AG04450 (cell line): ENCODE results near the gene ADAM12. TPM values are rescaled to one million over a fixed set of nuclear protein-coding genes. Genes with fewer than 3 reads are reported as not detected.

Source experiments
- CTCF ChIA-PET: fragments of 300-600, 350-600 bp; formaldehyde crosslinking; extraction: SDS; loops from one replicate; lab custom pipeline; 2022; ENCODE audit warnings: antibody characterized with exemption, inconsistent platforms; lab: Charles Lee
- POLR2A ChIA-PET: fragments of 350-600 bp; formaldehyde crosslinking; extraction: SDS; loops from one replicate; lab custom pipeline; 2021; ENCODE audit warnings: antibody characterized with exemption, inconsistent platforms; lab: Yijun Ruan, JAX
- DNase-seq: peaks from one replicate; pipeline ENCODE4 v3.0.0-alpha.2; 2011; ENCODE audit warnings: low read depth, low spot score
- H3K27ac ChIP-seq: one replicate; pipeline ENCODE4 v1.5.1; 2012; ENCODE audit warnings: low read depth, low read length, control low read depth
- H3K27me3 ChIP-seq: one replicate; pipeline ENCODE4 v1.6.0; 2012; ENCODE audit warnings: low read length; ENCODE audit not compliant: control insufficient read depth, insufficient read depth
- H3K4me3 ChIP-seq: 2 replicates; pipeline ENCODE4 v1.5.1; 2011; ENCODE audit warnings: mild to moderate bottlenecking, low read depth, low read length, control low read depth
- H3K9me3 ChIP-seq: 2 replicates; pipeline ENCODE4 v1.5.1; 2012; ENCODE audit warnings: low read length; ENCODE audit not compliant: control insufficient read depth, insufficient read depth
- CTCF ChIP-seq: IDR thresholded peaks from 2 replicates; pipeline ENCODE4 v1.5.1; 2011; ENCODE audit warnings: low read depth, low read length, control low read depth, inconsistent platforms
- polyA plus RNA-seq: library from polyadenylated mRNA; depleted of rRNA; stranded (reverse); fragments of >200 nt; gene quantifications from 2 replicates; pipeline ENCODE4 v1.2.3, GENCODE V29; 2011

Gene ADAM12
- polyA plus RNA-seq, 1 experiment: 8.0 TPM

- Histone ChIP-seq H3K9me3 (peaks cover 2% of the 10 kb centered on the region; the same call in 1 of the 2 replicates), H3K4me3 (no peak overlapping the region), H3K27ac (no peak overlapping the region), H3K27me3 (no peaks in the 10 kb centered on the region)
- POLR2A ChIA-PET: no interaction called here
- CTCF ChIA-PET: interaction anchor here (1.2 kb wide), 1 partner anchor 12 kb away, joined by 5 read pairs; no protein-coding TSS in a partner anchor
- no peak for TF ChIP-seq CTCF
- no peak for DNase-seq
Observed at GRCh38 chr10:126046831-126047230, 341.4 kb downstream of the ADAM12 start.

DNA sequence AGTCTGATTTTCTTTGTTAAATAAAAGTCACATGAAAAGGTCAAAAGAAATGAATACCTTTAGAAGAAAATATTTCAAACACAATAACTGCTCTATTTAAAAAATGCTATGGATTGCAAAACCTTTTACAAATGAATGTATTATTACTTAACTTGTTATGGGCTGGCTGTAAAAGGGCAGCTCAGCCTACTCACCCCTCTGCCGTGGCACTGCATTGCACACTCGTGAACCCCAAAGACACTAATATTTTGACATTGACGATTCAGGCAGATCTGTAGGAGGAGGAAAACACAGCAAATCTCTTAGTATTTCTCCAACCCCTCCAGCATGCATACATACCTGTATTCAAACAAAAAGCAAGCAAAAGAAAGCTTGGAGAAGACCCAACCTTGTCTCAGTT is 342.4 kb downstream of the ADAM12 start:
- H3K4me3 ChIP-seq: no peak overlapping the region
- H3K9me3 ChIP-seq: no peaks in the 10 kb centered on the region; the same call in 1 of the 2 replicates
- H3K27ac ChIP-seq: no peak overlapping the region
- CTCF ChIA-PET: interaction anchor here (1.2 kb wide), 1 partner anchor 13 kb away, joined by 5 read pairs; no protein-coding TSS in a partner anchor
- POLR2A ChIA-PET: interaction anchor here (0.6 kb wide), 1 partner anchor 580 kb away, joined by 6 read pairs; no protein-coding TSS in a partner anchor
- TF ChIP-seq CTCF: no peak
- H3K27me3 ChIP-seq: no peaks in the 10 kb centered on the region
- DNase-seq: no peak

DNA sequence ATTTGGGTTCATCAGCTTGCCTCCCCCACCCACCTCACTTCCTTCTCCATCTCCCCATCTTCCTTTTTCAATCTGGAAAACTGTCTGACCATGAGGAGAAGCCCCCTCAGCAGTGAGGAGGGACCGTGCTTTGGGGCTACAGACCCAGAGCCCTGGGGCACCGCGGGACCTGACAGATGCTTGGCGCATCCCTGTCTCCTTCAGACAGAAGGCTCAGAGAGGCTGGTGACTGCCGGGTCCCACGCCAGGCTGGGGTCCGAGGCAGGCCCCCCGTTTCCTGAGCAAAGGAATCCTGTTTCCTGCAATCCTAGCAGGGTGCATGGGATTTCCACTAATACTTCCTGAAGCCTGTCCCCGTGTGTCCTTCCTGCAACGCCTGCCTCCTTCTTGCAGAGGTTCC is 344.9 kb downstream of the ADAM12 start:
- no peak overlapping the region for H3K27ac ChIP-seq
- no peaks in the 10 kb centered on the region for H3K27me3 ChIP-seq
- H3K9me3 ChIP-seq: no peaks in the 10 kb centered on the region; the same call in 1 of the 2 replicates
- no peak overlapping the region for H3K4me3 ChIP-seq
- no peak for DNase-seq
- POLR2A ChIA-PET: no interaction called here
- TF ChIP-seq CTCF: no peak
- CTCF ChIA-PET: no interaction called here

DNA sequence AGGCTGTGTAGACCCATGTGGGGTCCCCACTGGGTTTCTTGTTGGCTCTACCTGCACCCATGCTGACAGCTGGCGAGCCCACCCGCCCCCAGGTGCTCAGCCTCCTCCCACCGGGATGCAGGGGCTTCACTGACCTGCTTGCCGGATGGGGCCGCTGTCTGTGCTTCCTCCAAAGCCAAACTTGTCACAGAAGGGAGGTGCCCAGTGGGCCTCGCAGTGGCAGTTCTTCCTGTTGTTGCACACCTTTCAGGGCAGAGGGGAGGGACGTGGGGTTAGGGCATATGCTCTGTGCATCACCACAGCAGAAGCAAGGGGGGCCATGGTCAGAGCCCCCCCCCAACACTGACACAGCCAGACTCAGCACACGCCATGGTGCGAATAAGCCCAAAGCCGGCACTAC is 345.4 kb downstream of the ADAM12 start:
- CTCF ChIA-PET: no interaction called here

More for the DNA sequence above, 345.4 kb downstream of the ADAM12 start:
- POLR2A ChIA-PET: no interaction called here
- H3K27ac ChIP-seq: no peak overlapping the region
- TF ChIP-seq CTCF: no peak
- H3K9me3 ChIP-seq: no peaks in the 10 kb centered on the region; the same call in 1 of the 2 replicates
- no peaks in the 10 kb centered on the region for H3K27me3 ChIP-seq
- H3K4me3 ChIP-seq: no peak overlapping the region
- no peak for DNase-seq
